Measurements from ENCODE around the gene DENND11. TPM values are rescaled to one million over a fixed set of nuclear protein-coding genes. Genes with fewer than 3 reads are reported as not detected.

DENND11 gene
- polyA plus RNA-seq, 1 of the 3 experiments (the other 2 are of a cell fraction), result 5.5 TPM

DNA sequence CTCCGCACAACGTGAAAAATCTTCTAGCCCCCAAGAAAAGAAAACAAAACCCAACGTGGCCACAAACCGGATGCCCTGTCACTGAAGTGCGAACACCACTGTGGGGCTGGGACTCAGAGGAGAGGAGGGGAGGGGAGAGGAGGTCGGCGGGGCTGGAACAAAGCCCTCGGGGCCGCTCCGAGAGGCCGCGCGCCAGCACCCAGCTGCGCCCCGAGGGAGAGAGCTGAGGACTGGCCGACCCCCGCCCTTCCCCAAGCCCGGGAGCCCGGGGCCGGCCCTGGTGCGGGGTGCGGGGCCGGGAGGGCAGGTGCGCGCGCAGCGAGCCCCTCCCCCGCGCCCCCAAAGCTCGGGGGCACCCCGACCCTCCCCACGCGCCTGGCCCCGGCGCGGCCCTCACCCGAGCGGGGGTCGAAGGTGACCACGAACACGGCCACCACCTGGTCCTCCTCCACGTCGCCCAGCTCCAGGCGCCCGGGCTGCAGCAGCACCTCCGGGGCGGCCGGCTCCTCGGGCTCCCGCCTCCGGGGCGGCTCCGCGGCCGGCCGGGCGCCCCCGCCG lies 398 bp downstream of the DENND11 start:
- Histone ChIP-seq H3K4me3 (ENCODE audit: low read depth in 2 of 2, low read length in 1 of 2) (peak overlapping the region; percentile 77 to 81), H3K27me3 (ENCODE audit: insufficient read depth) (no peaks in the 10 kb centered on the region), H3K9me2 (no peaks in the 10 kb centered on the region), H3K9ac (peak overlapping the region; percentile 63; the same call in 1 of the 2 replicates), H3F3A (replicated peaks; ENCODE audit: insufficient read depth) (peaks cover 9% of the 10 kb centered on the region), H3K36me3 (replicated peaks in 1 of 2; ENCODE audit: control insufficient read depth in 1 of 2, insufficient read depth in 2 of 2, low read length in 1 of 2) (no peaks in the 10 kb centered on the region), H4K20me1 (ENCODE audit: insufficient read depth) (peaks cover 23% of the 10 kb centered on the region), H3K4me1 (ENCODE audit: control insufficient read depth in 1 of 2, insufficient read depth in 2 of 2, low read depth in 1 of 2, low read length in 1 of 2) (peaks cover 14 to 17% of the 10 kb centered on the region in 2 experiments; a peak in 3 of 4 replicates), H3K4me2 (peak overlapping the region; percentile 63; the same call in 1 of the 2 replicates), H3K9me3 (no peaks in the 10 kb centered on the region), H3K27ac (ENCODE audit: low read depth in 2 of 2, low read length in 1 of 2) (peak overlapping the region; percentile 38 to 45; a peak in 2 of 4 replicates), H2AFZ (ENCODE audit: low read depth) (peak overlapping the region; percentile 49; the same call in 1 of the 2 replicates), H3K79me2 (ENCODE audit: insufficient read depth) (peaks cover 41% of the 10 kb centered on the region)
- WGBS (ENCODE audit: low lambda C conversion rate), result under 1% methylated on average over 25 of the region's 59 CpGs
- DNase-seq, result peak; percentile 89
- no peak for TF ChIP-seq CHD2 (IDR thresholded peaks at IDR 0.05; ENCODE audit: low read length, partially characterized antibody)
- no peak for TF ChIP-seq RXRA (IDR thresholded peaks at IDR 0.05; ENCODE audit: borderline replicate concordance, low read depth)
- peak; percentile 75; the same call in 1 of the 2 replicates for TF ChIP-seq MXI1 (IDR thresholded peaks at IDR 0.05; ENCODE audit: low read depth, low read length)
- peak; percentile 26; the same call in 1 of the 2 replicates for TF ChIP-seq NRF1 (IDR thresholded peaks at IDR 0.05; ENCODE audit: low read depth, low read length)
- TF ChIP-seq, protein P1, sequence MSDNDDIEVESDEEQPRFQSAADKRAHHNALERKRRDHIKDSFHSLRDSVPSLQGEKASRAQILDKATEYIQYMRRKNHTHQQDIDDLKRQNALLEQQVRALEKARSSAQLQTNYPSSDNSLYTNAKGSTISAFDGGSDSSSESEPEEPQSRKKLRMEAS (IDR thresholded peaks at IDR 0.05; ENCODE audit: low read depth), result peak; percentile 64; the same call in 1 of the 2 replicates
- TF ChIP-seq SMC3 (IDR thresholded peaks at IDR 0.05; ENCODE audit: low read depth, low read length), result no peak
- TF ChIP-seq GATA2 (CRISPR knock-in tag; IDR thresholded peaks at IDR 0.05), result no peak
- ChIA-PET POLR2A (interaction anchor here (1.0 kb wide), 2 partner anchors 36 to 1005 kb away, joined by 3 to 4 read pairs; partner anchors contain the start of genes NDUFB2 and SSBP1), CTCF (interaction anchor here (0.6 to 4.2 kb wide), 12 partner anchors 13 to 689 kb away, joined by 3 to 25 read pairs (median 4); partner anchors contain the start of genes MRPS33 and SSBP1)

DNA sequence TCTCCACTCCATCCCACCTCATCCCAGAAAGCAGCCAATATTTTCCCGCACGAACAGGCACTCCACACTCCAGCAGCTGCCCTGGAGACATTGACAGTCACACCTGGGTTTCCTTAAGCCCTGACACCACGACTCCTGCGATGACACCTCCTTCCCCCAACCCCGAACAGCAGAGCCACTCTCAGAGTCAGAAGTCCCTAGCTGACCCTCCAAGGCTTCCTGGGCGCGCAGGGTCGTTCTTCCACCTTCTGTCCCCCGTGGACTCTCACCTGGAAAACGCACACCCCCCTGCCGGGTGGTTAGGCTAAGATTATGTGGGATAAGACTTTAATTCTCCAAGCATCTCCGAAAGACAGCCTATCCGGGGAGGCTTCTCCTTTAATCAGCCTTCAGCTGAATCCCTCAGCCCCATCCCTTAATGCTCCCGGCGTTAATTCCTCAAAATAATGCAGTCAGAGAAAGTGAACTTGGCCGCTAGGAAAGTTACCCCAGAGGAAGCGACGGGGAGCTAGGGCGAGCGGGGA lies 1.1 kb downstream of the DENND11 start:
- no peaks in the 10 kb centered on the region for H3K9me3 ChIP-seq
- H3K27me3 ChIP-seq (ENCODE audit: insufficient read depth), result no peaks in the 10 kb centered on the region
- H3K27ac ChIP-seq (ENCODE audit: low read depth in 2 of 2, low read length in 1 of 2), result peak overlapping the region in 1 of 2 experiments; percentile 1; a peak in 1 of 4 replicates
- no peaks in the 10 kb centered on the region for H3K9me2 ChIP-seq
- H3F3A ChIP-seq (replicated peaks; ENCODE audit: insufficient read depth), result peaks cover 9% of the 10 kb centered on the region
- DNase-seq, result peak; percentile 36
- CTCF ChIA-PET, result interaction anchor here (0.6 to 4.2 kb wide), 12 partner anchors 12 to 688 kb away, joined by 3 to 25 read pairs (median 4); partner anchors contain the start of genes MRPS33 and SSBP1
- peaks cover 47% of the 10 kb centered on the region for H3K79me2 ChIP-seq (ENCODE audit: insufficient read depth)
- no peak for TF ChIP-seq FOSL2 (IDR thresholded peaks at IDR 0.05; ENCODE audit: borderline replicate concordance, low read depth)
- POLR2A ChIA-PET, result no interaction called here
- peak overlapping the region; percentile 76 for H3K4me2 ChIP-seq
- no peaks in the 10 kb centered on the region for H3K36me3 ChIP-seq (replicated peaks in 1 of 2; ENCODE audit: control insufficient read depth in 1 of 2, insufficient read depth in 2 of 2, low read length in 1 of 2)
- no peak overlapping the region for H2AFZ ChIP-seq (ENCODE audit: low read depth)
- peaks cover 16 to 18% of the 10 kb centered on the region in 2 experiments; a peak in 3 of 4 replicates for H3K4me1 ChIP-seq (ENCODE audit: control insufficient read depth in 1 of 2, insufficient read depth in 2 of 2, low read depth in 1 of 2, low read length in 1 of 2)
- WGBS (ENCODE audit: low lambda C conversion rate), result 36% methylated on average over 20 of the region's 20 CpGs
- H3K9ac ChIP-seq, result peak overlapping the region; percentile 38; the same call in 1 of the 2 replicates
- H3K4me3 ChIP-seq (ENCODE audit: low read depth in 2 of 2, low read length in 1 of 2), result peak overlapping the region; percentile 65 to 81
- H4K20me1 ChIP-seq (ENCODE audit: insufficient read depth), result peaks cover 29% of the 10 kb centered on the region

All from SK-N-SH (cell line).